Measurements from ENCODE around the gene DMD.

DNA sequence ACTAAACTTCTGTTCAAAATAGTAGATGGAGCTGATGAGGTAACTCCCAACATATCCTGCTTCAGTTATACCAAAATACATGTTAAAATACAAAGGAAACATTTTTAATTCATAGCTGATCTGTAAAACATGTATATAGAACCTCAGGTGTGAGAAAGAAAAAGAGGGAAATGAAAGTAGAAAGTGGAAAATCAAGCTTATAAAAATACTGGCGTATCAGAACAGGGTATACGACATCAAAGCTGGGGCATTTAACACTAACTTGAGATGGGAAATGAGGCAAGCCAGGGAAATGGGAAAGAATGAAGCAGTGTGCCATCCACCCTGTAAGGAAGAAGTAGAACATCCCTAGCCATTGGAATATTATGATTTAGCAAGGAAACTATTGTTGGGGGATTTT is 767.5 kb downstream of the DMD start:
- TF ChIP-seq, protein P1, sequence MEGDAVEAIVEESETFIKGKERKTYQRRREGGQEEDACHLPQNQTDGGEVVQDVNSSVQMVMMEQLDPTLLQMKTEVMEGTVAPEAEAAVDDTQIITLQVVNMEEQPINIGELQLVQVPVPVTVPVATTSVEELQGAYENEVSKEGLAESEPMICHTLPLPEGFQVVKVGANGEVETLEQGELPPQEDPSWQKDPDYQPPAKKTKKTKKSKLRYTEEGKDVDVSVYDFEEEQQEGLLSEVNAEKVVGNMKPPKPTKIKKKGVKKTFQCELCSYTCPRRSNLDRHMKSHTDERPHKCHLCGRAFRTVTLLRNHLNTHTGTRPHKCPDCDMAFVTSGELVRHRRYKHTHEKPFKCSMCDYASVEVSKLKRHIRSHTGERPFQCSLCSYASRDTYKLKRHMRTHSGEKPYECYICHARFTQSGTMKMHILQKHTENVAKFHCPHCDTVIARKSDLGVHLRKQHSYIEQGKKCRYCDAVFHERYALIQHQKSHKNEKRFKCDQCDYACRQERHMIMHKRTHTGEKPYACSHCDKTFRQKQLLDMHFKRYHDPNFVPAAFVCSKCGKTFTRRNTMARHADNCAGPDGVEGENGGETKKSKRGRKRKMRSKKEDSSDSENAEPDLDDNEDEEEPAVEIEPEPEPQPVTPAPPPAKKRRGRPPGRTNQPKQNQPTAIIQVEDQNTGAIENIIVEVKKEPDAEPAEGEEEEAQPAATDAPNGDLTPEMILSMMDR (conservative IDR thresholded peaks at IDR 0.05 in 1 of 2, IDR thresholded peaks at IDR 0.05 in 1 of 2; ENCODE audit: low read depth in 1 of 2, low read length in 2 of 2), result no peak
- TF ChIP-seq EZH2 (IDR thresholded peaks at IDR 0.05; ENCODE audit: low read length, missing control alignments), result no peak
